ACHN (cell line): ENCODE data around the gene CTRL.

Source experiments
- DNase-seq: peaks from one replicate; pipeline ENCODE4 v3.0.0-alpha.2; 2015
- in situ Hi-C: cut with HindIII; loops from 2 replicates; pipeline ENCODE4 v1.10.0; 2017; ENCODE audit warnings: low sequenced_read_pairs, low pct_ligation_motif_present, low pct_unique_long_range_greater_than_20kb

Gene CTRL

GRCh38 chr16:67964477-67965131, 32.9 kb upstream of the CTRL start:
- in situ Hi-C loops, result no loop called here
- DNase-seq, result no peak

GRCh38 chr16:67963662-67964321, 32.1 kb upstream of the CTRL start:
- DNase-seq, result no peak
- in situ Hi-C loops, result no loop called here

GRCh38 chr16:67963292-67963661, 31.6 kb upstream of the CTRL start:
- no peak for DNase-seq
- in situ Hi-C loops, result no loop called here

- in situ Hi-C loops, result no loop called here
- DNase-seq, result no peak
Measured at GRCh38 chr16:67962135-67962534, 30.5 kb upstream of the CTRL start.

GRCh38 chr16:67961551-67961957, 29.9 kb upstream of the CTRL start:
- in situ Hi-C loops, result no loop called here
- no peak for DNase-seq

- DNase-seq, result no peak
- in situ Hi-C loops, result no loop called here
Measured at GRCh38 chr16:67959536-67960329, 28.1 kb upstream of the CTRL start.

- in situ Hi-C loops, result no loop called here
- no peak for DNase-seq
Measured at GRCh38 chr16:67957622-67958021, 26.0 kb upstream of the CTRL start.

GRCh38 chr16:67954421-67955196, 22.9 kb upstream of the CTRL start:
- DNase-seq, result no peak
- in situ Hi-C loops, result no loop called here

- DNase-seq, result no peak
- in situ Hi-C loops, result no loop called here
Measured at GRCh38 chr16:67953641-67954375, 22.1 kb upstream of the CTRL start.

GRCh38 chr16:67951485-67951884, 19.8 kb upstream of the CTRL start:
- in situ Hi-C loops, result no loop called here
- no peak for DNase-seq

GRCh38 chr16:67950335-67950843, 18.7 kb upstream of the CTRL start:
- in situ Hi-C loops, result no loop called here
- DNase-seq, result no peak

- DNase-seq, result no peak
- in situ Hi-C loops, result no loop called here
Measured at GRCh38 chr16:67949645-67950044, 18.0 kb upstream of the CTRL start.

GRCh38 chr16:67948015-67948414, 16.4 kb upstream of the CTRL start:
- in situ Hi-C loops, result no loop called here
- DNase-seq, result no peak

- in situ Hi-C loops, result no loop called here
- DNase-seq, result no peak
Measured at GRCh38 chr16:67946966-67947558, 15.4 kb upstream of the CTRL start.

GRCh38 chr16:67946128-67946569, 14.5 kb upstream of the CTRL start:
- no peak for DNase-seq
- in situ Hi-C loops, result no loop called here

- no peak for DNase-seq
- in situ Hi-C loops, result no loop called here
Measured at GRCh38 chr16:67945392-67945933, 13.8 kb upstream of the CTRL start.

GRCh38 chr16:67944690-67945391, 13.2 kb upstream of the CTRL start:
- in situ Hi-C loops, result no loop called here

More at GRCh38 chr16:67944690-67945391, 13.2 kb upstream of the CTRL start:
- no peak for DNase-seq
